CD14-positive monocyte (primary cell): ENCODE data around the gene EIF2AK2. TPM values are rescaled to one million over a fixed set of nuclear protein-coding genes. Genes with fewer than 3 reads are reported as not detected.

ENCODE experiments used
- DNase-seq, 3 donors: peaks; one replicate each; pipeline ENCODE4 v3.0.0-alpha.2; 2011 to 2022
- H2AFZ ChIP-seq: 2 replicates; pipeline ENCODE4 v1.6.0; 2012; ENCODE audit warnings: mild to moderate bottlenecking, low read depth, low read length, inconsistent platforms; ENCODE audit not compliant: insufficient read depth, poor library complexity, severe bottlenecking
- H3K27ac ChIP-seq, 2 donors: 1 replicate in 1 of 2; 2 replicates in 1 of 2; pipeline ENCODE4 v1.5.1; 2012 to 2013; ENCODE audit warnings: low read length in 2 of 2, control low read depth in 1 of 2, inconsistent platforms in 1 of 2, low read depth in 1 of 2, mild to moderate bottlenecking in 1 of 2
- H3K27me3 ChIP-seq, 2 donors: one replicate each; pipeline versions ENCODE4 v1.6.0 to v1.6.1; 2011 to 2013; ENCODE audit warnings: low read length in 2 of 2; ENCODE audit not compliant: control insufficient read depth in 2 of 2, insufficient read depth in 2 of 2
- H3K36me3 ChIP-seq, 2 donors: replicated peaks in 1 of 2; 1 replicate in 1 of 2; 2 replicates in 1 of 2; pipeline versions ENCODE4 v1.5.1 to v1.6.1; 2012 to 2013; ENCODE audit warnings: low read length in 2 of 2, control low read depth in 1 of 2, inconsistent platforms in 1 of 2, mild to moderate bottlenecking in 1 of 2; ENCODE audit not compliant: insufficient read depth in 2 of 2, control insufficient read depth in 1 of 2
- H3K4me1 ChIP-seq, 2 donors: 1 replicate in 1 of 2; 2 replicates in 1 of 2; pipeline versions ENCODE4 v1.5.1 to v1.6.1; 2012 to 2013; ENCODE audit warnings: low read length in 2 of 2, control low read depth in 1 of 2, inconsistent platforms in 1 of 2, mild to moderate bottlenecking in 1 of 2, moderate library complexity in 1 of 2; ENCODE audit not compliant: insufficient read depth in 2 of 2, control insufficient read depth in 1 of 2
- H3K4me2 ChIP-seq: replicated peaks from 2 replicates; pipeline ENCODE3; 2012; ENCODE audit warnings: low read length, moderate library complexity, mild to moderate bottlenecking; ENCODE audit not compliant: poor library complexity, severe bottlenecking; ENCODE audit errors: extremely low read depth
- H3K4me3 ChIP-seq, 3 experiments: fragments of 200-600 bp in 1 of 3; sonication (generic) in 1 of 3; replicated peaks in 1 of 3; 1 replicate in 2 of 3; 2 replicates in 1 of 3; pipeline ENCODE4 v1.5.1; 2011 to 2013; ENCODE audit warnings: low read length in 3 of 3, mild to moderate bottlenecking in 3 of 3, control low read depth in 2 of 3, low read depth in 2 of 3, inconsistent platforms in 1 of 3, moderate library complexity in 1 of 3
- H3K79me2 ChIP-seq: 2 replicates; pipeline ENCODE4 v1.6.0; 2012; ENCODE audit warnings: mild to moderate bottlenecking, control low read depth, inconsistent platforms, low read length, moderate library complexity; ENCODE audit not compliant: insufficient read depth
- H3K9ac ChIP-seq: 2 replicates; pipeline ENCODE4 v1.6.0; 2017; ENCODE audit warnings: low read length, mild to moderate bottlenecking; ENCODE audit not compliant: insufficient read depth, poor library complexity, severe bottlenecking
- H3K9me3 ChIP-seq, 2 donors: replicated peaks in 1 of 2; 1 replicate in 1 of 2; 2 replicates in 1 of 2; pipeline versions ENCODE4 v1.5.1 to v1.6.1; 2012 to 2013; ENCODE audit warnings: low read length in 2 of 2, control low read depth in 1 of 2; ENCODE audit not compliant: control insufficient read depth in 1 of 2, insufficient read depth in 1 of 2
- H4K20me1 ChIP-seq: 2 replicates; pipeline ENCODE4 v1.6.0; 2012; ENCODE audit warnings: mild to moderate bottlenecking, low read length, control low read depth, moderate library complexity; ENCODE audit not compliant: insufficient read depth
- H3K27ac Mint-ChIP-seq, 7 donors: one replicate each; pipeline ENCODE4 v1.8.0; 2020; ENCODE audit warnings: mild to moderate bottlenecking in 7 of 7, mixed read lengths in 7 of 7, moderate library complexity in 6 of 7, inconsistent platforms in 2 of 7
- H3K27me3 Mint-ChIP-seq, 3 donors: one replicate each; pipeline ENCODE4 v1.8.0; 2021 to 2022; ENCODE audit warnings: low read depth in 3 of 3, mild to moderate bottlenecking in 3 of 3, mixed read lengths in 3 of 3, moderate library complexity in 3 of 3, inconsistent platforms in 1 of 3
- H3K36me3 Mint-ChIP-seq, 2 donors: one replicate each; pipeline ENCODE4 v1.8.0; 2020; ENCODE audit warnings: mixed read lengths in 2 of 2, inconsistent platforms in 1 of 2, mild to moderate bottlenecking in 1 of 2
- H3K4me1 Mint-ChIP-seq: one replicate; pipeline ENCODE4 v1.8.0; 2020; ENCODE audit warnings: mild to moderate bottlenecking, mixed read lengths
- H3K4me3 Mint-ChIP-seq, 2 donors: one replicate each; pipeline ENCODE4 v1.8.0; 2020; ENCODE audit warnings: mild to moderate bottlenecking in 2 of 2, mixed read lengths in 2 of 2, moderate library complexity in 1 of 2
- H3K9me3 Mint-ChIP-seq, 7 donors: one replicate each; pipeline ENCODE4 v1.8.0; 2020 to 2022; ENCODE audit warnings: mixed read lengths in 7 of 7, mild to moderate bottlenecking in 6 of 7, moderate library complexity in 6 of 7, inconsistent platforms in 2 of 7
- WGBS: methylation state at CpG from one replicate; pipeline ENCODE4 v1.1.5; 2013; ENCODE audit warnings: missing lambda C conversion rate; ENCODE audit not compliant: insufficient coverage; 5-methylcytosine and 5-hydroxymethylcytosine counted together
- intact Hi-C, 2 donors: fragments of 100-400 bp; cut with micrococcal nuclease; formaldehyde crosslinking; loops; one replicate each; pipeline versions ENCODE4 v1.15.0 to v1.15.1; 2023
- polyA plus RNA-seq, 3 donors: library from polyadenylated mRNA; depleted of rRNA in 1 of 3; unstranded in 2 of 3; stranded (reverse) in 1 of 3; fragments of 300-500 nt in 2 of 3; fragments of >200 nt in 1 of 3; fragmentation: Illumina TruSeq in 2 of 3; gene quantifications; 1 replicate in 2 of 3; 2 replicates in 1 of 3; pipeline ENCODE4 v1.2.3, GENCODE V29; 2012 to 2021
- TF ChIP-seq, protein P1 (sequence below): fragments of 200-600 bp; IDR thresholded peaks from one replicate; pipeline ENCODE4 v1.8.0; 2022; ENCODE audit warnings: antibody characterized with exemption, mild to moderate bottlenecking

Gene EIF2AK2
- polyA plus RNA-seq, 3 donors: 7.9 to 23.4 (median 17.6) TPM

DNA sequence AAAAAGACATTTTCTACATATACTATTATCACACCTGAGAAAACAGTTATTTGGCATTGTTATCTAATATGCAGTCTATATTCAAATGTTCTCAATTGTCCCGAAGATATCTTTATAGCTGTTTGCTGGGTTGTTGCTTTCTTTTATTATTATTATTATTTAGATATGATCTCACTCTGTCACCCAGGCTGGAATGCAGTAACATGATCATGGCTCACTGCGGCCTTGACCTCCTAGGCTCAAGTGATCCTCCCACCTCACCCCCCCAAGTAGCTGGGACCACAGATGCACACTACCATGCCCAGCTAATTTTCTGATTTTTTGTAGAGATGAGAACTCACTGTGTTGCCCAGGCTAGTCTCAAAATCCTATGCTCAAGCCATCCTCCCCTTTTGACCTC lies 52.6 kb downstream of the EIF2AK2 start:
- H3K27ac Mint-ChIP-seq: peak overlapping the region in 2 of 7 donors; percentile 32 to 41
- Histone ChIP-seq H3K4me1 (no peaks in the 10 kb centered on the region), H3K27me3 (no peaks in the 10 kb centered on the region), H3K9me3 (no peaks in the 10 kb centered on the region), H3K36me3 (peaks cover 61 to 96% of the 10 kb centered on the region in 2 donors), H2AFZ (no peak overlapping the region), H3K27ac (no peak overlapping the region), H4K20me1 (no peaks in the 10 kb centered on the region), H3K79me2 (no peaks in the 10 kb centered on the region), H3K4me2 (no peak overlapping the region), H3K9ac (no peak overlapping the region), H3K4me3 (no peak overlapping the region)
- peaks cover 79 to 87% of the 10 kb centered on the region in 2 donors for H3K36me3 Mint-ChIP-seq
- no peaks in the 10 kb centered on the region for H3K9me3 Mint-ChIP-seq
- no peak for DNase-seq
- WGBS: no CpG with 5 or more reads among the region's 2 CpGs
- TF ChIP-seq, protein P1, sequence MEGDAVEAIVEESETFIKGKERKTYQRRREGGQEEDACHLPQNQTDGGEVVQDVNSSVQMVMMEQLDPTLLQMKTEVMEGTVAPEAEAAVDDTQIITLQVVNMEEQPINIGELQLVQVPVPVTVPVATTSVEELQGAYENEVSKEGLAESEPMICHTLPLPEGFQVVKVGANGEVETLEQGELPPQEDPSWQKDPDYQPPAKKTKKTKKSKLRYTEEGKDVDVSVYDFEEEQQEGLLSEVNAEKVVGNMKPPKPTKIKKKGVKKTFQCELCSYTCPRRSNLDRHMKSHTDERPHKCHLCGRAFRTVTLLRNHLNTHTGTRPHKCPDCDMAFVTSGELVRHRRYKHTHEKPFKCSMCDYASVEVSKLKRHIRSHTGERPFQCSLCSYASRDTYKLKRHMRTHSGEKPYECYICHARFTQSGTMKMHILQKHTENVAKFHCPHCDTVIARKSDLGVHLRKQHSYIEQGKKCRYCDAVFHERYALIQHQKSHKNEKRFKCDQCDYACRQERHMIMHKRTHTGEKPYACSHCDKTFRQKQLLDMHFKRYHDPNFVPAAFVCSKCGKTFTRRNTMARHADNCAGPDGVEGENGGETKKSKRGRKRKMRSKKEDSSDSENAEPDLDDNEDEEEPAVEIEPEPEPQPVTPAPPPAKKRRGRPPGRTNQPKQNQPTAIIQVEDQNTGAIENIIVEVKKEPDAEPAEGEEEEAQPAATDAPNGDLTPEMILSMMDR: no peak
- no peaks in the 10 kb centered on the region for H3K4me1 Mint-ChIP-seq
- intact Hi-C loops: no loop called here
- H3K4me3 Mint-ChIP-seq: no peak overlapping the region
- H3K27me3 Mint-ChIP-seq: no peaks in the 10 kb centered on the region

DNA sequence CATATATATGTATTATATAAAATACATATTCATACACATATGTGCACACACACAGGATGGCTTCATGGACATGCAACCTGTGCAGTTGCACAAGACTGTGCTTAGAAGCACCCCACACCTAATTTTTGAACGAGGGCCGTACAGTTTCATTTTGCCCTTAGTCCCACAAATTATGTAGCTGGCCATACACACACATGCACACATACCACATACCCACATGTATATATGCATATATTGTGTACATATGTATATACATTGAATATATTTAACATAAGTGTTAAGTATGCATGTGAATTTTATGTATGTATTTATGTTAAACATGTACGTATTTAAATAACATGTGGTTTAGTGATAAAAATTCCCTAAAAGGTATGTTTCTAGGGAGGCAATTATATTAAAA lies 54.2 kb downstream of the EIF2AK2 start:
- H3K4me1 Mint-ChIP-seq: no peaks in the 10 kb centered on the region
- no peak overlapping the region for H3K4me3 Mint-ChIP-seq
- Histone ChIP-seq H2AFZ (no peak overlapping the region), H4K20me1 (no peaks in the 10 kb centered on the region), H3K9me3 (no peaks in the 10 kb centered on the region), H3K4me1 (no peaks in the 10 kb centered on the region), H3K4me3 (no peak overlapping the region), H3K9ac (no peak overlapping the region), H3K36me3 (peaks cover 60 to 88% of the 10 kb centered on the region in 2 donors), H3K27ac (no peak overlapping the region), H3K4me2 (no peak overlapping the region), H3K79me2 (no peaks in the 10 kb centered on the region), H3K27me3 (no peaks in the 10 kb centered on the region)
- TF ChIP-seq, protein P1: no peak
- no CpG with 5 or more reads among the region's 3 CpGs for WGBS
- H3K27me3 Mint-ChIP-seq: no peaks in the 10 kb centered on the region
- no peak overlapping the region for H3K27ac Mint-ChIP-seq
- H3K36me3 Mint-ChIP-seq: peaks cover 65 to 81% of the 10 kb centered on the region in 2 donors
- H3K9me3 Mint-ChIP-seq: no peaks in the 10 kb centered on the region
- no peak for DNase-seq
- intact Hi-C loops: no loop called here
